Heart right ventricle (tissue), 16 donors: ENCODE data around the gene NARS2. TPM values are rescaled to one million over a fixed set of nuclear protein-coding genes. Genes with fewer than 3 reads are reported as not detected.

ENCODE experiments used
- ATAC-seq, 8 donors: fragments of 200-7000 bp; cut with Tn5 transposase; one replicate each; pipeline ENCODE4 v1.9.1; 2020; ENCODE audit warnings: mild to moderate bottlenecking in 8 of 8, moderate library complexity in 8 of 8, moderate number of reproducible peaks in 1 of 8
- DNase-seq, 2 donors: peaks; one replicate each; pipeline ENCODE4 v3.0.0-alpha.2; 2020
- H3K27ac ChIP-seq, 10 donors: fragments of 200-600 bp; sonication (generic) in 2 of 10; one replicate each; pipeline versions ENCODE4 v1.5.0 to v1.8.0; 2020 to 2022; ENCODE audit warnings: mild to moderate bottlenecking in 3 of 10
- H3K27me3 ChIP-seq, 7 donors: fragments of 200-600 bp; one replicate each; pipeline ENCODE4 v1.8.0; 2021 to 2022; ENCODE audit warnings: mild to moderate bottlenecking in 2 of 7
- H3K36me3 ChIP-seq, 9 donors: fragments of 200-600 bp; sonication (generic) in 1 of 9; one replicate each; pipeline versions ENCODE4 v1.5.0 to v1.8.0; 2020 to 2022; ENCODE audit warnings: mild to moderate bottlenecking in 2 of 9
- H3K4me1 ChIP-seq, 9 donors: fragments of 200-600 bp; sonication (generic) in 1 of 9; one replicate each; pipeline versions ENCODE4 v1.5.0 to v1.8.0; 2020 to 2022; ENCODE audit warnings: mild to moderate bottlenecking in 4 of 9
- H3K4me3 ChIP-seq, 10 donors: fragments of 200-600 bp; sonication (generic) in 2 of 10; one replicate each; pipeline versions ENCODE4 v1.5.0 to v1.8.0; 2020 to 2022; ENCODE audit warnings: mild to moderate bottlenecking in 7 of 10, moderate library complexity in 2 of 10
- H3K9me3 ChIP-seq, 11 donors: fragments of 200-600 bp in 10 of 11; sonication (generic) in 2 of 11; one replicate each; pipeline versions ENCODE4 v1.5.0 to v1.8.0; 2013 to 2022; ENCODE audit warnings: mild to moderate bottlenecking in 2 of 11, control low read depth in 1 of 11, moderate library complexity in 1 of 11
- WGBS, 2 donors: extraction: QIAGEN DNeasy Blood & Tissue Kit; methylation state at CpG; one replicate each; pipeline ENCODE4 v1.1.7; 2013; ENCODE audit warnings: inconsistent platforms in 1 of 2; 5-methylcytosine and 5-hydroxymethylcytosine counted together
- intact Hi-C, 10 donors: fragments of 100-400 bp; cut with DNase I; formaldehyde crosslinking; loops; one replicate each; pipeline versions ENCODE4 v1.11.1 to v1.14.2; 2022
- polyA plus RNA-seq, 2 donors: library from polyadenylated mRNA; stranded (reverse); fragments of 200-250 nt; gene quantifications; one replicate each; pipeline ENCODE4 v1.2.3, GENCODE V29; 2013
- total RNA-seq, 10 donors: library from RNA; stranded (reverse); fragmentation: NEBNext Ultra II Directional in 3 of 10; extraction: Animal tissue kit (Norgen Biotek cat#: 25700) in 3 of 10; gene quantifications; one replicate each; pipeline versions ENCODE4 v1.2.1 to v1.2.4, GENCODE V29; 2021 to 2023
- TF ChIP-seq, protein P1 (sequence below), 9 donors: fragments of 200-600 bp; sonication (generic) in 2 of 9; IDR thresholded peaks; one replicate each; pipeline versions ENCODE4 v1.5.0 to v1.8.0; 2021 to 2022; ENCODE audit warnings: antibody characterized with exemption in 9 of 9, mild to moderate bottlenecking in 5 of 9, moderate library complexity in 1 of 9
- donor health status: Arrhythmogenic right ventricular cardiomyopathy.
- donor health status: ischemic (EF 13 %, LVEDD 7.1; RV severe dilation, severe dysfunction).
- donor health status: healthy with polysubstance abuse.
- donor health status: DM: no; HTN: yes; CAD: no.
- donor health status: DM: no; HTN: no; CAD: no.
- donor health status: ischemic (EF 25% LVEDD 6.9; RV normal size, moderate dysfunction).
- donor health status: ischemic (EF 25% LVEDD 5.7; RV mildly dilated, moderate dysfunction).
- donor health status: healthy.
- donor health status: DM: yes; HTN: yes; CAD: no.
- donor health status: Ischemic cardiomyopathy.
- donor health status: ischemic (EF 35%, LVEDD 5.7; RV mildly dilated, moderate dysfunction).
- donor health status: nonischemic (EF 11% LVEDD 7.7; RV severe dilation, severe dysfunction).
- donor health status: DM: yes; HTN: yes; CAD: no.
- donor health status: PGD.
- donor health status: ischemic (EF 29% LVEDD 5.4; RV normal size, mild dysfunction).
- donor health status: nonischemic (EF 23%, LVEDD 6.1; RV moderate dilation, normal function).

NARS2 gene
- total and polyA plus RNA-seq, 12 donors: 12.4 to 20.1 (median 16.7) TPM

GRCh38 chr11:78424334-78425270, 150.1 kb downstream of the NARS2 start:
- Histone ChIP-seq H3K4me1 (peaks cover 3 to 72% (median 24%) of the 10 kb centered on the region in 9 donors), H3K36me3 (no peaks in the 10 kb centered on the region), H3K27me3 (no peaks in the 10 kb centered on the region), H3K27ac (peak overlapping the region in 4 of 10 donors; percentile 11 to 90 (median 50)), H3K4me3 (no peak overlapping the region), H3K9me3 (no peaks in the 10 kb centered on the region)
- TF ChIP-seq, protein P1, sequence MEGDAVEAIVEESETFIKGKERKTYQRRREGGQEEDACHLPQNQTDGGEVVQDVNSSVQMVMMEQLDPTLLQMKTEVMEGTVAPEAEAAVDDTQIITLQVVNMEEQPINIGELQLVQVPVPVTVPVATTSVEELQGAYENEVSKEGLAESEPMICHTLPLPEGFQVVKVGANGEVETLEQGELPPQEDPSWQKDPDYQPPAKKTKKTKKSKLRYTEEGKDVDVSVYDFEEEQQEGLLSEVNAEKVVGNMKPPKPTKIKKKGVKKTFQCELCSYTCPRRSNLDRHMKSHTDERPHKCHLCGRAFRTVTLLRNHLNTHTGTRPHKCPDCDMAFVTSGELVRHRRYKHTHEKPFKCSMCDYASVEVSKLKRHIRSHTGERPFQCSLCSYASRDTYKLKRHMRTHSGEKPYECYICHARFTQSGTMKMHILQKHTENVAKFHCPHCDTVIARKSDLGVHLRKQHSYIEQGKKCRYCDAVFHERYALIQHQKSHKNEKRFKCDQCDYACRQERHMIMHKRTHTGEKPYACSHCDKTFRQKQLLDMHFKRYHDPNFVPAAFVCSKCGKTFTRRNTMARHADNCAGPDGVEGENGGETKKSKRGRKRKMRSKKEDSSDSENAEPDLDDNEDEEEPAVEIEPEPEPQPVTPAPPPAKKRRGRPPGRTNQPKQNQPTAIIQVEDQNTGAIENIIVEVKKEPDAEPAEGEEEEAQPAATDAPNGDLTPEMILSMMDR (IDR thresholded peaks at IDR 0.05): no peak
- ATAC-seq: peak in 3 of 8 donors; percentile 4 to 19 (median 13)
- WGBS, 2 donors: 75 to 78% methylated on average over 7 of the region's 7 CpGs
- no peak for DNase-seq
- intact Hi-C loops: loop anchor here in 6 of 10 donors (5.0 to 10.0 kb wide), 5 partner anchors 130 to 290 kb away; partner anchors contain the start of gene ALG8 (in 2 of the 6)

GRCh38 chr11:78423241-78423640, 151.4 kb downstream of the NARS2 start:
- H3K9me3 ChIP-seq: no peaks in the 10 kb centered on the region
- H3K4me3 ChIP-seq: no peak overlapping the region
- H3K27me3 ChIP-seq: no peaks in the 10 kb centered on the region
- peaks cover 3 to 74% (median 38%) of the 10 kb centered on the region in 9 donors for H3K4me1 ChIP-seq
- TF ChIP-seq, protein P1 (IDR thresholded peaks at IDR 0.05): no peak
- DNase-seq (no peak), ATAC-seq (no peak)
- WGBS, 2 donors: 57 to 64% methylated on average over 2 of the region's 2 CpGs
- intact Hi-C loops: loop anchor here in 6 of 10 donors (2.0 to 10.0 kb wide), 6 partner anchors 132 to 288 kb away; partner anchors contain the start of gene ALG8 (in 2 of the 6)
- peak overlapping the region in 1 of 10 donors; percentile 90 for H3K27ac ChIP-seq
- H3K36me3 ChIP-seq: no peaks in the 10 kb centered on the region

GRCh38 chr11:78420796-78421209, 153.9 kb downstream of the NARS2 start:
- Histone ChIP-seq H3K27me3 (no peaks in the 10 kb centered on the region), H3K4me1 (peaks cover 3 to 64% (median 47%) of the 10 kb centered on the region in 9 donors), H3K27ac (peak overlapping the region in 6 of 10 donors; percentile 0 to 99 (median 90)), H3K36me3 (no peaks in the 10 kb centered on the region), H3K4me3 (peak overlapping the region in 4 of 10 donors; percentile 9 to 95 (median 28)), H3K9me3 (no peaks in the 10 kb centered on the region)
- TF ChIP-seq, protein P1 (IDR thresholded peaks at IDR 0.05): no peak
- peak in 4 of 8 donors; percentile 8 to 43 (median 14) for ATAC-seq
- DNase-seq: peak; percentile 56 to 62
- 9 to 10% methylated on average over 9 of the region's 9 CpGs for WGBS, 2 donors
- intact Hi-C loops: loop anchor here in 6 of 10 donors (5.0 to 10.0 kb wide), 5 partner anchors 134 to 286 kb away; partner anchors contain the start of gene ALG8 (in 2 of the 6)

GRCh38 chr11:78420255-78420764, 154.4 kb downstream of the NARS2 start:
- no peaks in the 10 kb centered on the region for H3K27me3 ChIP-seq
- H3K4me3 ChIP-seq: peak overlapping the region in 5 of 10 donors; percentile 9 to 95 (median 25)
- peaks cover 3 to 64% (median 47%) of the 10 kb centered on the region in 9 donors for H3K4me1 ChIP-seq
- DNase-seq: peak; percentile 68 to 84
- TF ChIP-seq, protein P1 (IDR thresholded peaks at IDR 0.05): peak; percentile 49 to 84 (median 74)
- no peaks in the 10 kb centered on the region for H3K9me3 ChIP-seq
- peak; percentile 7 to 55 (median 28) for ATAC-seq
- WGBS, 2 donors: 10 to 12% methylated on average over 9 of the region's 9 CpGs
- H3K27ac ChIP-seq: peak overlapping the region; percentile 30 to 99 (median 94)
- no peaks in the 10 kb centered on the region for H3K36me3 ChIP-seq
- intact Hi-C loops: loop anchor here in 6 of 10 donors (5.0 to 10.0 kb wide), 5 partner anchors 134 to 286 kb away; partner anchors contain the start of gene ALG8 (in 2 of the 6)
